ENCODE data around the gene MBD3L3.
"Not testable (repeated sequence)": the region's sequence is repeated elsewhere in the genome, so short reads cannot be mapped to it uniquely, and the experiment has no call there.

The MBD3L3 gene

DNA sequence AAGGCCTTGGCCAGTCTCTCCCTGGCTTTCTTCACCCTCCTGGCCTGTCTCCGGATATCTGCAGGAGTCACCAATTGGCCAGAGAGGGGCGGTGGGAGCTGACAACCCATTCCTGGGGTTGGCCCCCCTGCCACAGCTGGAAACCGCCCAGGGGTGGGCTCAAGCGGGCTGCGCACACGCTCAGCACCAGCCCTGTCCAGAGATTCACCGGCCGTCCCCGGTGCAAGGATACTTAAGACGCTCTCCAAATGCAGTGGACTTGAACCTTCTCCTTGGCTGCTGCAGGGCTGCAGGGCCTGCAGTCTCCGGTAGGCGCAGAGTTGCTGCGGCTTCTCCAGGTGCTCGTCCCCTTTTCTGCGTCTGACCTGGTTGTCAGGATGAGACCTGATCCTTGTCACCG is 2.1 kb downstream of the MBD3L3 start:
- not testable (repeated sequence) for H3K9me3 ChIP-seq (replicated peaks; ENCODE audit: low read length); H3K4me2 ChIP-seq (ENCODE audit: low read length); H3K27me3 ChIP-seq (ENCODE audit: control insufficient read depth, insufficient read depth, low read length); H3K4me1 ChIP-seq (ENCODE audit: control insufficient read depth, insufficient read depth, low read length); H3K36me3 ChIP-seq (ENCODE audit: insufficient read depth, low read length); H3K4me3 ChIP-seq (ENCODE audit: low read length); H3K9ac ChIP-seq (ENCODE audit: low read depth, low read length)

DNA sequence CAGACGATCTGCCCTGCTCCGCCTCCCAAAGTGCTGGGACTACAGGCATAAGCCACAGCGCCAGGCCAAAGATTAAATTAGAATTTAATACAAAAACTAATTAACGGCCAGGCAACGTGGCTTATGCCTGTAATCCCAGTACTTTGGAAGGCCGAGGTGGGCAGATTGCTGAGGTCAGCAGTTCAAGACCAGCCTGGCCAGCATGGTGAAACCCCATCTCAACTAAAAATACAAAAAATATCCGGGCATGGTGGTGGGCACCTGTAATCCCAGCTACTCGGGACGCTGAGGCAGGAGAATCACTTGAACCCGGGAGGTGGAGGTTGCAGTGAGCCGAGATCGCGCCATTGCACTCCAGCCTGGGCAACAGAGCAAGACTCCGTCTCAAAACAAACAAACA is 2.8 kb downstream of the MBD3L3 start:
- H3K27me3 ChIP-seq (ENCODE audit: control insufficient read depth, insufficient read depth, low read length); H3K4me2 ChIP-seq (ENCODE audit: low read length); H3K9me3 ChIP-seq (replicated peaks; ENCODE audit: low read length); H3K4me1 ChIP-seq (ENCODE audit: control insufficient read depth, insufficient read depth, low read length); H3K36me3 ChIP-seq (ENCODE audit: insufficient read depth, low read length); H3K4me3 ChIP-seq (ENCODE audit: low read length); H3K9ac ChIP-seq (ENCODE audit: low read depth, low read length): not testable (repeated sequence)

DNA sequence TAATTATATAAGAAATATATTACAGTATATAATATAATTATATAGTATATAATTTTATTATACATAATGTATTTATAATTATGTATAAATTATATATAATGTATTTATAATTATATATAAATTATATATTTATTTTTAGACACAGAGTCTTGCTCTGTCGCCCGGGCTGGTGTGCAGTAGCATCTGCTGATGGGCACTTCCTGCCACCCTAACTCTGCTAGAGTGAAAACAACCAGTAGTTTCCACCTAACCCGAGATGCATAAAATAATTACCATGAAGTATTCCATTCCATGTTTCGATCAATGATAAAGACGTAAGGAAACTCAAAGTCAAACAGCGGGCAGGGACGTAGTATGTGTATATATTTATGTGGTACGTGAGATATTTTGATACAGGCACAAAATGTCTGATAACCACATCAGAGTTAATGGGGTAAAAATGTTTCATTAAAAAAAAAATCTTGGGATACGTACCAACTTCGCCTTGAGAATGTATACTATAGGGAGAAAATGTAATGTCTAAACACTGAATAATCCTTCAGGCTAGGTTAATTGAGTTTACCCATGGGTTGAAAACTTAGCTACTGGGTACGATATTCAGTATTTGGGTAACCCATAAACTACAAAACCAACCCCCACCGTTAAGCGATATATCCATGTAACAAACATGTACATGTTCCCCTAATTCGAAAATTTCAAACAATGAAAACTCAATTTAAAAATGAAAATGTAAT is 3.7 kb downstream of the MBD3L3 start:
- not testable (repeated sequence) for H3K4me3 ChIP-seq (ENCODE audit: low read length); H3K9me3 ChIP-seq (replicated peaks; ENCODE audit: low read length); H3K27me3 ChIP-seq (ENCODE audit: control insufficient read depth, insufficient read depth, low read length); H3K9ac ChIP-seq (ENCODE audit: low read depth, low read length); H3K36me3 ChIP-seq (ENCODE audit: insufficient read depth, low read length); H3K4me1 ChIP-seq (ENCODE audit: control insufficient read depth, insufficient read depth, low read length); H3K4me2 ChIP-seq (ENCODE audit: low read length)

DNA sequence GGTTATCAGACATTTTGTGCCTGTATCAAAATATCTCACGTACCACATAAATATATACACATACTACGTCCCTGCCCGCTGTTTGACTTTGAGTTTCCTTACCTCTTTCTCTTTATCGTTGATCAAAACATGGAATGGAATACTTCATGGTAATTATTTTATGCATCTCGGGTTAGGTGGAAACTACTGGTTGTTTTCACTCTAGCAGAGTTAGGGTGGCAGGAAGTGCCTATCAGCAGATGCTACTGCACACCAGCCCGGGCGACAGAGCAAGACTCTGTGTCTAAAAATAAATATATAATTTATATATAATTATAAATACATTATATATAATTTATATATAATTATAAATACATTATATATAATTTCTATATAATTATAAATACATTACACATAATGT is 5.6 kb downstream of the MBD3L3 start:
- H3K9me3 ChIP-seq (replicated peaks; ENCODE audit: low read length); H3K9ac ChIP-seq (ENCODE audit: low read depth, low read length); H3K4me2 ChIP-seq (ENCODE audit: low read length); H3K4me3 ChIP-seq (ENCODE audit: low read length); H3K27me3 ChIP-seq (ENCODE audit: control insufficient read depth, insufficient read depth, low read length); H3K36me3 ChIP-seq (ENCODE audit: insufficient read depth, low read length); H3K4me1 ChIP-seq (ENCODE audit: control insufficient read depth, insufficient read depth, low read length): not testable (repeated sequence)

DNA sequence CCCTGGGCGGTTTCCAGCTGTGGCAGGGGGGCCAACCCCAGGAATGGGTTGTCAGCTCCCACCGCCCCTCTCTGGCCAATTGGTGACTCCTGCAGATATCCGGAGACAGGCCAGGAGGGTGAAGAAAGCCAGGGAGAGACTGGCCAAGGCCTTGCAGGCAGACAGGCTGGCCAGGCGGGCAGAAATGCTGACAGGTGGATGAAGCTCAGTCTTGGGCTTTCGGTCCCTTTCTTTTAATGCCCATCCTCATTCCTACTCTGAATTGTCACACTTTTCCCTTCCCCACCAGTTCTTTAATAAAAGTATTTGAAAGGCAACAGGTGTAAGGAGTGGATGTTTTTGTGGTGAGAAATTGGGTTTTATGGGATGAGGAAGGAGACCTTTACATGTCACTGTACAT is 7.1 kb downstream of the MBD3L3 start:
- H3K4me2 ChIP-seq (ENCODE audit: low read length); H3K9me3 ChIP-seq (replicated peaks; ENCODE audit: low read length); H3K9ac ChIP-seq (ENCODE audit: low read depth, low read length); H3K4me3 ChIP-seq (ENCODE audit: low read length); H3K36me3 ChIP-seq (ENCODE audit: insufficient read depth, low read length); H3K27me3 ChIP-seq (ENCODE audit: control insufficient read depth, insufficient read depth, low read length); H3K4me1 ChIP-seq (ENCODE audit: control insufficient read depth, insufficient read depth, low read length): not testable (repeated sequence)

DNA sequence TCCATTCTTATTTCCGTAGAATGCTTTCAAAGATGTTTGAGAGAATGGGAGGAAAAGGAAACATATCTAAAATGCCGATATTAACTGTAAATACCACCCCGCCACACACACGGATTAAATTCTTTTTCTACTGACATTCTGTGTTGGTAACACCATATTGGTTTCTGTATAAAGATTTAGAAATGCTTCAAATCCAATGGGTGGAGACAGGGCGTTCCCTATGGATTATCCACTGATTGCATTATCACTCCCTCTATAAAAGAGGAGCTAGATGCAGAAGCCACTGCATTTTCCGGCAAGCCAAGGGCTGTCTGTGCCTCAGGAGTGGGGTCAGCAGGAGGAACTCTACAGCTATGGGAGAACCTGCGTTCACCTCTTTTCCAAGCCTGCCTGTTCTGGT is 9.5 kb downstream of the MBD3L3 start, which contains the start of gene MBD3L2:
Gene MBD3L2 (plus strand): TSS at position 301 of the 400 bp plus-strand sequence. CDS start 53 bp downstream, at position 354.
- H3K9ac ChIP-seq (ENCODE audit: low read depth, low read length); H3K4me1 ChIP-seq (ENCODE audit: control insufficient read depth, insufficient read depth, low read length); H3K27me3 ChIP-seq (ENCODE audit: control insufficient read depth, insufficient read depth, low read length); H3K9me3 ChIP-seq (replicated peaks; ENCODE audit: low read length); H3K36me3 ChIP-seq (ENCODE audit: insufficient read depth, low read length); H3K4me2 ChIP-seq (ENCODE audit: low read length); H3K4me3 ChIP-seq (ENCODE audit: low read length): not testable (repeated sequence)

DNA sequence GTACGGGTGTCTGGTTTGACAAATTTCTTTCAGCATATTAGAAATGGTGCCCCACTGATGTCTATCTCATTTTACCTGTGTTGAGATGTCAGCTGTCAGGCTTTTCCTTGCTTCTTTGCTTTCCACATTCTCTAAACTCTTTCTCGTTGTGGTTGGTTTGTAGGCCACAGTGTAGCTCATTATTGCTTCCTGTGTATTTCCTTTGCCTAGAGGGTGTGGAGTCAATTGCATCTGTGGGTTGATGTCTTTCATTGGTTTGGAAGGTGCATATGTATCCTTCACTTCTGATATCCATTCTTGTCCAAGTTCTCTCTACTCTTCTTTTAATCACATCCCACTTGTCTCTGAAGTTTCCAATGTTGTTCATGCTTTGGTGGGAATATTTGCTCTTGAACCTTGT is 16.9 kb downstream of the MBD3L3 start:
- H3K9me3 ChIP-seq (replicated peaks; ENCODE audit: low read length); H3K27me3 ChIP-seq (ENCODE audit: control insufficient read depth, insufficient read depth, low read length); H3K4me2 ChIP-seq (ENCODE audit: low read length); H3K4me1 ChIP-seq (ENCODE audit: control insufficient read depth, insufficient read depth, low read length); H3K36me3 ChIP-seq (ENCODE audit: insufficient read depth, low read length); H3K9ac ChIP-seq (ENCODE audit: low read depth, low read length); H3K4me3 ChIP-seq (ENCODE audit: low read length): not testable (repeated sequence)

DNA sequence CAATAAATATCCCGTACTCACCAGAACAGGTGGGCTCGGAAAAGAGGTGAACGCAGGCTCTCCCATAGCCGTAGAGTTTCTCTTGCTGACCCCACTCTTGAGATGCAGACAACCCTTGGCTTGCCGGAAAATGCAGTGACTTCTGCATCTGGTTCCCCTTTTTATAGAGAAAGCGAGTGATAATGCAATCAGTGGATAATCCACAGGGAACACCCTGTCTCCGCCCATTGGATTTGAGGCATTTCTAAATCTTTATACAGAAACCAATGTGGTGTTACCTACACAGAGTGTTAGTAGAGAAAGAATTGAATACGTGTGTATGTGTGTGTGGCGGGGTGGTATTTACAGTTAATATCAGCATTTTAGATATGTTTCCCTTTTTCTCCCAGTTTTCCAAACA is 18.4 kb downstream of the MBD3L3 start, which contains the start of gene MBD3L4:
Gene MBD3L4 (minus strand): TSS at position 101 of the 400 bp plus-strand sequence. CDS start 35 bp downstream, at position 66.
- not testable (repeated sequence) for H3K36me3 ChIP-seq (ENCODE audit: insufficient read depth, low read length); H3K4me2 ChIP-seq (ENCODE audit: low read length); H3K4me3 ChIP-seq (ENCODE audit: low read length); H3K9me3 ChIP-seq (replicated peaks; ENCODE audit: low read length); H3K27me3 ChIP-seq (ENCODE audit: control insufficient read depth, insufficient read depth, low read length); H3K4me1 ChIP-seq (ENCODE audit: control insufficient read depth, insufficient read depth, low read length); H3K9ac ChIP-seq (ENCODE audit: low read depth, low read length)

DNA sequence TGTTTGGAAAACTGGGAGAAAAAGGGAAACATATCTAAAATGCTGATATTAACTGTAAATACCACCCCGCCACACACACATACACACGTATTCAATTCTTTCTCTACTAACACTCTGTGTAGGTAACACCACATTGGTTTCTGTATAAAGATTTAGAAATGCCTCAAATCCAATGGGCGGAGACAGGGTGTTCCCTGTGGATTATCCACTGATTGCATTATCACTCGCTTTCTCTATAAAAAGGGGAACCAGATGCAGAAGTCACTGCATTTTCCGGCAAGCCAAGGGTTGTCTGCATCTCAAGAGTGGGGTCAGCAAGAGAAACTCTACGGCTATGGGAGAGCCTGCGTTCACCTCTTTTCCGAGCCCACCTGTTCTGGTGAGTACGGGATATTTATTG is 28.2 kb downstream of the MBD3L3 start, which contains the start of gene MBD3L5:
Gene MBD3L5 (plus strand): TSS at position 301 of the 400 bp plus-strand sequence. CDS start 34 bp downstream, at position 335.
- not testable (repeated sequence) for H3K9ac ChIP-seq (ENCODE audit: low read depth, low read length); H3K9me3 ChIP-seq (replicated peaks; ENCODE audit: low read length); H3K4me2 ChIP-seq (ENCODE audit: low read length); H3K27me3 ChIP-seq (ENCODE audit: control insufficient read depth, insufficient read depth, low read length); H3K4me1 ChIP-seq (ENCODE audit: control insufficient read depth, insufficient read depth, low read length); H3K36me3 ChIP-seq (ENCODE audit: insufficient read depth, low read length); H3K4me3 ChIP-seq (ENCODE audit: low read length)

DNA sequence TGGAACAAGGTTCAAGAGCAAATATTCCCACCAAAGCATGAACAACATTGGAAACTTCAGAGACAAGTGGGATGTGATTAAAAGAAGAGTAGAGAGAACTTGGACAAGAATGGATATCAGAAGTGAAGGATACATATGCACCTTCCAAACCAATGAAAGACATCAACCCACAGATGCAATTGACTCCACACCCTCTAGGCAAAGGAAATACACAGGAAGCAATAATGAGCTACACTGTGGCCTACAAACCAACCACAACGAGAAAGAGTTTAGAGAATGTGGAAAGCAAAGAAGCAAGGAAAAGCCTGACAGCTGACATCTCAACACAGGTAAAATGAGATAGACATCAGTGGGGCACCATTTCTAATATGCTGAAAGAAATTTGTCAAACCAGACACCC is 29.7 kb downstream of the MBD3L3 start:
- H3K9me3 ChIP-seq (replicated peaks; ENCODE audit: low read length); H3K4me2 ChIP-seq (ENCODE audit: low read length); H3K4me3 ChIP-seq (ENCODE audit: low read length); H3K27me3 ChIP-seq (ENCODE audit: control insufficient read depth, insufficient read depth, low read length); H3K4me1 ChIP-seq (ENCODE audit: control insufficient read depth, insufficient read depth, low read length); H3K36me3 ChIP-seq (ENCODE audit: insufficient read depth, low read length); H3K9ac ChIP-seq (ENCODE audit: low read depth, low read length): not testable (repeated sequence)

DNA sequence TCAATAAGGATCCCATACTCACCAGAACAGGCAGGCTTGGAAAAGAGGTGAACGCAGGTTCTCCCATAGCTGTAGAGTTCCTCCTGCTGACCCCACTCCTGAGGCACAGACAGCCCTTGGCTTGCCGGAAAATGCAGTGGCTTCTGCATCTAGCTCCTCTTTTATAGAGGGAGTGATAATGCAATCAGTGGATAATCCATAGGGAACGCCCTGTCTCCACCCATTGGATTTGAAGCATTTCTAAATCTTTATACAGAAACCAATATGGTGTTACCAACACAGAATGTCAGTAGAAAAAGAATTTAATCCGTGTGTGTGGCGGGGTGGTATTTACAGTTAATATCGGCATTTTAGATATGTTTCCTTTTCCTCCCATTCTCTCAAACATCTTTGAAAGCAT is 37.1 kb downstream of the MBD3L3 start, which contains the start of gene MBD3L2B:
Gene MBD3L2B (minus strand): TSS at position 101 of the 400 bp plus-strand sequence. CDS start 34 bp downstream, at position 67.
- not testable (repeated sequence) for H3K36me3 ChIP-seq (ENCODE audit: insufficient read depth, low read length); H3K4me3 ChIP-seq (ENCODE audit: low read length); H3K9me3 ChIP-seq (replicated peaks; ENCODE audit: low read length); H3K4me2 ChIP-seq (ENCODE audit: low read length); H3K27me3 ChIP-seq (ENCODE audit: control insufficient read depth, insufficient read depth, low read length); H3K4me1 ChIP-seq (ENCODE audit: control insufficient read depth, insufficient read depth, low read length); H3K9ac ChIP-seq (ENCODE audit: low read depth, low read length)

DNA sequence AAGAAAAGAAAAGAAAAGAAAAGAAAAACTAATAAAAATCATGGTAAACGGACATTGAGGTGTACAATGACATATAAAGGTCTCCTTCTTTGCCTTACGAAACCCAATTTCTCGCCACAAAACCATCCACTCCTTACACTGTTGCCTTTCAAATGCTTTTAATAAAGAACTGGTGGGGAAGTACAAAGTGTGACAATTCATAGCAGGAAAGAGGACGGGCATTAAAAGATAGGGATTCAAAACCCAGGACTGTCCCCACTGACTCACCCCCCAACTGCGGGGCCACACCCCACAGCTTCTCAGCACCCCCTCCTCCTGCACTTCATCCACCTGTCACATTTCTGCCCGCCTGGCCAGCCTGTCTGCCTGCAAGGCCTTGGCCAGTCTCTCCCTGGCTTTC is 39.6 kb downstream of the MBD3L3 start:
- Histone ChIP-seq H3K4me1 (ENCODE audit: control insufficient read depth, insufficient read depth, low read length) (no peaks in the 10 kb centered on the region), H3K9me3 (replicated peaks; ENCODE audit: low read length) (no peaks in the 10 kb centered on the region), H3K36me3 (ENCODE audit: insufficient read depth, low read length) (no peaks in the 10 kb centered on the region), H3K27me3 (ENCODE audit: control insufficient read depth, insufficient read depth, low read length) (no peaks in the 10 kb centered on the region), H3K4me3 (ENCODE audit: low read length) (no peak overlapping the region), H3K9ac (ENCODE audit: low read depth, low read length) (no peak overlapping the region), H3K4me2 (ENCODE audit: low read length) (no peak overlapping the region)

All from skeletal muscle satellite cell (primary cell).